NCI-H446 treated with DMSO at 0.1 percent for 48 hours (cell line): ENCODE data around the gene KMT2B.

Experiments
- DNase-seq: peaks from one replicate; lab custom pipeline; 2025; lab: John Stamatoyannopoulos, UW

The KMT2B gene

DNA sequence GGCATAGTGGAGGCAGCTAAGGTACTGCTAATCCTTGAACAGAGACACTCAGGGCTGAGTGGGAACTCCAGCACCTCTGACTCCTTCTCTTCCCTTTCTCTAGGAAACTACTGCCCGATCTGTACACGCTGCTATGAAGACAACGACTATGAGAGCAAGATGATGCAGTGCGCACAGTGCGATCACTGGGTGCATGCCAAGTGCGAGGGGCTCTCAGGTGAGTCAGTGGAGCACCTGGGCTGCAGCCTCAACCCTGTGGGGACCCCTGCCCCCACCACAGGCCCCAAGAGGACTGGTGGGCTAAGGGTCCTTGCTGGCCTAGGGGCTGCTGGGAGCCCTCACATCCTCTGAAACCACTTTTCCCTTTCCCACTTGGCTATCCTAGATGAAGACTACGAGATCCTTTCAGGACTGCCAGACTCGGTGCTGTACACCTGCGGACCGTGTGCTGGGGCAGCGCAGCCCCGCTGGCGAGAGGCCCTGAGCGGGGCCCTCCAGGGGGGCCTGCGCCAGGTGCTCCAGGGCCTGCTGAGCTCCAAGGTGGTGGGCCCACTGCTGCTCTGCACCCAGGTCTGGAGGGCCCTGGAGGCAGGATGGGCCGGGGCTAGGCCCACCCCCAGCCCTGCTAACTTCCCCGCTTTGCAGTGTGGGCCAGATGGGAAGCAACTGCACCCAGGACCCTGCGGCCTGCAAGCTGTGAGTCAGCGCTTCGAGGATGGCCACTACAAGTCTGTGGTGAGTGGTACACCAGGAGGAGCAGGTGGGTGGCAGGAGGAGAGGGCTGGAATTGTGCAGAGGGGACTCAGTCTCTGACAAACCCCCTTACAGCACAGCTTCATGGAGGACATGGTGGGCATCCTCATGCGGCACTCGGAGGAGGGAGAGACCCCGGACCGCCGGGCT is 9.5 kb downstream of the KMT2B start:
- no peak for DNase-seq

DNA sequence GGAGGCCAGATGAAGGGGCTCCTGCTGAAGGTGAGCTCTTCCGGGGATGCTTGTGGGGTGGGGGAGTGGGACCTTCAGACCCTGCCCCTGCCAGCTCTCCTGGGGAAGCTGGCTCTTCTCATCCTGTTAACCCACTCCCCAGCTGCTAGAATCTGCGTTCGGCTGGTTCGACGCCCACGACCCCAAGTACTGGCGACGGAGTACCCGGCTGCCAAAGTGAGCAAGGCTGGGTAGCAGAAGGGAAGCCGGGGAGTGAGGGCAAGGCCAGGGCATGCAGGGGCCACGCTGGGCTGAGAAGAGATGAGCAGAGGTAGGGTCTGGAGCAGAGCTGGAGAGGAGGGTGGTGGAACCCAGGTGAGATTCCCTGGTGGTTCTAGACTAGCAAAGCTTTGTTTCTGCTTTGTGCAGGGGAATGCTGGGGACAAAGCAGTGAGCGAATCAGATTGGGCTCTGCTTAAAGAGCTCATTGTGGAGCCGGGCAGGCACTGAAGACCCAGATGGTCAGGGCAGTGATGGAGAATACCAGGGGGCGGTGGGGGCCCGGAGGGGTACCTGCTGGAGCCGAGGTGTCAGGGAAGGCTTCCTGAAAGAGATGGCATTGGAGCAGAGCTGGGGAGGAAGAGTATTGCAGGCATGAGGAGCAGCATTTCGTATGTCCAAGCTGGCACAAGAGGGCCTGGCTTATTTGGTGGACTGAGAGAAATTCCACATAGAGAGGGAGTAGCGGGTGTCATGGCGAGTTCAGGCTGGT is 10.3 kb downstream of the KMT2B start:
- no peak for DNase-seq

DNA sequence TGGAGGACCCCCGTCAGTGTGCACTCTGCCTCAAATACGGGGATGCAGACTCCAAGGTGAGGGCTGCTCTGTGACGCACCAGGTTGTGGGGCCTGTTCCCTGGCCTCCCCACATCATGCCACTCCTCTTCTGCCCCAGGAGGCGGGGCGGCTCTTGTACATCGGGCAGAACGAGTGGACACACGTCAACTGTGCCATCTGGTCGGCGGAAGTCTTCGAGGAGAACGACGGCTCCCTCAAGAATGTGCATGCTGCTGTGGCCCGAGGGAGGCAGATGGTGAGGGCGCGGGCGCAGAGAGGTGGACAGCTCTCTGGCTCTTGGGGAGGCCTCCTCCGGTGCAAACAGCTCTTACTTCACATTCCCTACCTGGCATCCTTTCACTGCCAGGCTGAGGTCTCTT is 11.2 kb downstream of the KMT2B start:
- DNase-seq: no peak

DNA sequence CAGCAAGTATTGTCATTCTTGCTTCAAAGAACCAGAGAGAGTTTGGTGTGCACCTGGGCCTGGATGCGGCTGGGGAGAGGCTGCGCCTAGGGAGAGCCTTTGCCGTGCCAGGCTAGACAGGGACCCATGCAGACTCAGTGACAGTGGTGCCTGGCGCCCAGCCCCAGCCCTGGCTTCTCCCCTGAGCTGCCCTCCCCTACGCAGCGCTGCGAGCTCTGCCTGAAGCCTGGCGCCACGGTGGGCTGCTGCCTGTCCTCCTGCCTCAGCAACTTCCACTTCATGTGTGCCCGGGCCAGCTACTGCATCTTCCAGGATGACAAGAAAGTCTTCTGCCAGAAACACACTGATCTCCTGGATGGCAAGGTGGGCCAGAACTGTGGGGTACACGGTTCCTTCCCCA is 12.0 kb downstream of the KMT2B start:
- no peak for DNase-seq

DNA sequence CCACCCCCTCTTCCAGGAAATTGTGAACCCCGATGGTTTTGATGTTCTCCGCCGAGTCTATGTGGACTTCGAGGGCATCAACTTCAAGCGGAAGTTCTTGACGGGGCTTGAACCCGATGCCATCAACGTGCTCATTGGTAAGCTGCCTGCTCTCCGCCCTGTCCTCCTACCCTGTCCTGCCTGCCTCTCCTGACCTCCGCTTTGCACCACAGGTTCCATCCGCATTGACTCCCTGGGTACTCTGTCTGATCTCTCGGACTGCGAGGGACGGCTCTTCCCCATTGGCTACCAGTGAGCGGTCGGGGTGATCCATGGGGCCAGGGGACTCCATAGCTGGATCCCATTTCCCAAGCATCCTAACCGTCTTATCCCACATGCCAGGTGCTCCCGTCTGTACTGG is 12.5 kb downstream of the KMT2B start:
- no peak for DNase-seq

DNA sequence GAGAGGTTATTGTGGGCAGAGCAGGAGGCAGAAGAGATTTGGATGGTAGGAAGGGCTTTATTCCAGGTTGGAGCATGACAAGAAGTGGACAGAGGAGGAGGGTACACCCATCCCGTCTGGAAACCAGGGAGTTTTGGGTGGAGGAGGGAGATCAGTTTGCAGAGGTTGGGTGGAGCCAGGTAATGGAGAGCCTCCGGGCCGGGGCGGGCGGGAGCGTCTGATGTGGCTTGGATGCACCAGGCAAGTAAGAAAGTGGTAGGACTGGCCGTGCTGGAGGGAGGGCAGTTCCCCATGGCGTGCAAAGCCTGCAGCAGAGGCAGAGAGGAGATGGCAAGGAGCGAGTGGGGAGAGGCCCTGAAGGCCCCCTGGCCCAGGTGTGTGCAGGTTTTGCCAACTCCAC is 13.6 kb downstream of the KMT2B start:
- no peak for DNase-seq

DNA sequence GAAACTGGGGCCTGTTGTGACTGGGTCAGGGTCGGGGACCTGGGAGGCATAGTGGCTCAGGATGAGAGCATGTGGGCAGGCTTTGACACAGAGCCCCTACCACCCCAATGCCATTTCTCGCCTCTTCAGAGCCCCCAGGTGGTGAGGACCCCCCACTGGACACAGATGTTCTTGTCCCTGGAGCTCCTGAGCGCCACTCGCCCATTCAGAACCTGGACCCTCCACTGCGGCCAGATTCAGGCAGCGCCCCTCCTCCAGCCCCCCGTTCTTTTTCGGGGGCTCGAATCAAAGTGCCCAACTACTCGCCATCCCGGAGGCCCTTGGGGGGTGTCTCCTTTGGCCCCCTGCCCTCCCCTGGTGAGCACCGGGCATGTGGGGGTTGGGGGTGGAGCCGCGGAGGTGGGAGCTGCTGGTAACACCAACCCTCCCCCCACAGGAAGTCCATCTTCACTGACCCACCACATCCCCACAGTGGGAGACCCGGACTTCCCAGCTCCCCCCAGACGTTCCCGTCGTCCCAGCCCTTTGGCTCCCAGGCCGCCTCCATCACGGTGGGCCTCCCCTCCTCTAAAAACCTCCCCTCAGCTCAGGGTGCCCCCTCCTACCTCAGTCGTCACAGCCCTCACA is 14.1 kb downstream of the KMT2B start:
- DNase-seq: no peak

DNA sequence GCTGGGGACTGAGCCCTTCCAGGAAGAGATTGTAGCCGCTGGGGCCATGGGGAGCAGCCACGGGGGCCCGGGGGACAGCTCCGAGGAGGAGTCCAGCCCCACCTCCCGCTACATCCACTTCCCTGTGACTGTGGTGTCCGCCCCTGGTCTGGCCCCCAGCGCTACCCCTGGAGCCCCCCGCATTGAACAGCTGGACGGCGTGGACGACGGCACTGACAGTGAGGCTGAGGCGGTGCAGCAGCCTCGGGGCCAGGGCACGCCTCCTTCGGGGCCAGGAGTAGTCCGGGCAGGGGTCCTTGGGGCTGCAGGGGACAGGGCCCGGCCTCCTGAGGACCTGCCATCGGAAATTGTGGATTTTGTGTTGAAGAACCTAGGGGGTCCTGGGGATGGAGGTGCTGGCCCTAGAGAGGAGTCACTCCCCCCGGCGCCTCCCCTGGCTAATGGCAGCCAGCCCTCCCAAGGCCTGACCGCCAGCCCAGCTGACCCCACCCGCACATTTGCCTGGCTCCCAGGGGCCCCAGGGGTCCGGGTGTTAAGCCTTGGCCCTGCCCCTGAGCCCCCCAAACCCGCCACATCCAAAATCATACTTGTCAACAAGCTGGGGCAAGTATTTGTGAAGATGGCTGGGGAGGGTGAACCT is 14.9 kb downstream of the KMT2B start:
- DNase-seq: no peak

DNA sequence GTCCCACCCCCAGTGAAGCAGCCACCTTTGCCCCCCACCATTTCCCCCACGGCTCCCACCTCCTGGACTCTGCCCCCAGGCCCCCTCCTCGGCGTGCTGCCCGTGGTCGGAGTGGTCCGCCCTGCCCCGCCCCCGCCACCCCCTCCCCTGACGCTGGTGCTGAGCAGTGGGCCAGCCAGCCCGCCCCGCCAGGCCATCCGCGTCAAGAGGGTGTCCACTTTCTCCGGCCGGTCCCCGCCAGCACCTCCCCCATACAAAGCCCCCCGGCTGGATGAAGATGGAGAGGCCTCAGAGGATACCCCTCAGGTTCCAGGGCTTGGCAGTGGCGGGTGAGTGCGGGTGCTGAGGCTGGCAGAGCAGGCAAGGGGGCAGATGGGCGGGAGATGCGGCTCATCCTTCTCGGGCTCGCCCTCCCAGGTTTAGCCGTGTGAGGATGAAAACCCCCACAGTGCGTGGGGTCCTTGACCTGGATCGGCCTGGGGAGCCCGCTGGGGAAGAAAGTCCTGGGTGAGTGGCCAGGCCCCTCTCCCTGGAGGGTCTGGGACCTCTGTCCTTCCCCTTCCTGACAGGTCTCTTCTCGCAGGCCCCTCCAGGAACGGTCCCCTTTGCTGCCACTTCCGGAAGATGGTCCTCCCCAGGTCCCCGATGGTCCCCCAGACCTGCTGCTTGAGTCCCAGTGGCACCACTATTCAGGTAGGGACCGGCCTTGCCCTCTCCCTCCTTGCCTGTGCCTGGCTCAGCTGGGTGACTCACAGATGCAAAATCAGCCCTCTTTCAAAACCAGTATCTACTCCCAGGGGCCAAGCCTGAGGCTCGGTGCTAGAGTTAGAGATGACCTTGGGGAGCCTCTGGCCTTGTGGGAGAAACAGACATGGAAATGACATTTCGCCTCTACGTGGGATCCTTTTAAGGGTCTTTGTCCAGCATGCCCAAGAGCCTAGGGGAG is 15.7 kb downstream of the KMT2B start:
- DNase-seq: no peak

DNA sequence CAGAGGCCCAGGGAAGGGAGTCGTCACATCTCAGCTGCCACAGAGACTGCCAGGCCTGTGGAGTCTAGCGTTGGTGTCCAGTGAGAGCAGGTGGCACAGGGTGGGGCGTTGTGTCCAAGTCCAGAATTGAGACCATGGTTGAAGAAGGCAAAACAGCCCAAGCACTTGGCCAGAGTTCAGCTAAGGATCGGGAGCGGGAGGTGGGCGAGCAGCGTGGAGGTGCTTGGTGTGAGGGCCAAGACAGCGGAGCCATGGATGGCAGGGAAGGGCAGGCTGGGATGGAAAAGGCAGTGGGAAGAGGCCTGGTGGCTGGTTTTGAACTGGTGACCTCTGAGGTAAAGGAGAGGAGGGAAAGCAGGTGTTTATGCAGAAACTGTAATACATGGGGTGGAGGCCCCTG is 16.5 kb downstream of the KMT2B start:
- DNase-seq: no peak

DNA sequence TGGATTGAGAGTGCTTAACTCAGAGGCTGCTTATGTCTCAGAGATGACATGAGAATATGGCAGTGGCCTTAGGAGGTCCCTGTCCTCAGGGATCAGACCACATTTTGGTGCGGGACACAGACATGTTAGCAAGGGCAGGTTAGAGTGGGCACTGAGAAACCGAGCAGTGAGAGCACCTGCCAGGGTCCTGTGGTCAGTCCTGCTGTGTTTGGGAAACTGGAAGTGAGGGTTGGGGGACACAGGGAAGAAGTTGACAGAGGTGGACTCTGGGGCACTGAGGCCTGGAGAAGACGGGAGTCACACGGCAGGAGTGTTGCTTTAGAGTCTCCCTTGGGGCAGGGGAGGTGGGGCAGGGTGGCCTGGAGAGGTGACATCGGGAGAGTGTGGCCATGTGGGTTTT is 17.1 kb downstream of the KMT2B start:
- no peak for DNase-seq

DNA sequence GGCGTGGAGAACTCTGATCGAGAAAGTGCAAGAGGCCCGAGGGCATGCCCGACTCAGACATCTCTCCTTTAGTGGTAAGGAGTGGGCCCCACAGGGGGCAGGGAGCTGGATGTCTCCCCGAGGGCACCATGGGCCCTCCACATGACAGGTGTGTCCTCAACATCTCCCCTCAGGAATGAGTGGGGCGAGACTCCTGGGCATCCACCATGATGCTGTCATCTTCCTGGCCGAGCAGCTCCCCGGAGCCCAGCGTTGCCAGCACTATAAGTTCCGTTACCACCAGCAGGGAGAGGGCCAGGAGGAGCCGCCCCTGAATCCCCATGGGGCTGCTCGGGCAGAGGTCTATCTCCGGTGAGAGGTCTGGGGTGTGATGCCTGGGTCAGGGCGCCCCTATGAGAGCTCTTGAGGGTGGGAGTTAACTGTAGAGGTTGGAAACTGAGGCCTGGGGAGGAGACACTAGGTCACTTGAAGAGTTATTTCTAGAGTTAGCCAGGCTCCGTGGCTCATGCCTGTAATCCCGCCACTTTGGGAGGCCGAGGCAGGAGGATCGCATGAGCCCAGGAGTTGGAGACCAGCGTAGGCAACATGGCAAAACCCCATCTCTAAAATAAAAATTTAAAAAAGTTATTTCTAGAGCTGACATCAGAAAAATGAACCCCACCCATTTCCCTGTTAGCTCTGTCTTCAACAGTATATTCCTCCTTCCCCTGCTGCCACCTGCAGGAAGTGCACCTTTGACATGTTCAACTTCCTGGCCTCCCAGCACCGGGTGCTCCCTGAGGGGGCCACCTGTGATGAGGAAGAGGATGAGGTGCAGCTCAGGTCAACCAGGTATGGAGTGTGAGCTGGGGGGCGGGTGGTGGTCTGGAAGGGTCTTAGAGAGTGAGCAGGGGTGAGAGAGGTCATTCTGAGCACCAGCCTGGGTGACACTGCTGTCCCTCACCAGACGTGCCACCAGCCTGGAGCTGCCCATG is 19.4 kb downstream of the KMT2B start:
- no peak for DNase-seq

DNA sequence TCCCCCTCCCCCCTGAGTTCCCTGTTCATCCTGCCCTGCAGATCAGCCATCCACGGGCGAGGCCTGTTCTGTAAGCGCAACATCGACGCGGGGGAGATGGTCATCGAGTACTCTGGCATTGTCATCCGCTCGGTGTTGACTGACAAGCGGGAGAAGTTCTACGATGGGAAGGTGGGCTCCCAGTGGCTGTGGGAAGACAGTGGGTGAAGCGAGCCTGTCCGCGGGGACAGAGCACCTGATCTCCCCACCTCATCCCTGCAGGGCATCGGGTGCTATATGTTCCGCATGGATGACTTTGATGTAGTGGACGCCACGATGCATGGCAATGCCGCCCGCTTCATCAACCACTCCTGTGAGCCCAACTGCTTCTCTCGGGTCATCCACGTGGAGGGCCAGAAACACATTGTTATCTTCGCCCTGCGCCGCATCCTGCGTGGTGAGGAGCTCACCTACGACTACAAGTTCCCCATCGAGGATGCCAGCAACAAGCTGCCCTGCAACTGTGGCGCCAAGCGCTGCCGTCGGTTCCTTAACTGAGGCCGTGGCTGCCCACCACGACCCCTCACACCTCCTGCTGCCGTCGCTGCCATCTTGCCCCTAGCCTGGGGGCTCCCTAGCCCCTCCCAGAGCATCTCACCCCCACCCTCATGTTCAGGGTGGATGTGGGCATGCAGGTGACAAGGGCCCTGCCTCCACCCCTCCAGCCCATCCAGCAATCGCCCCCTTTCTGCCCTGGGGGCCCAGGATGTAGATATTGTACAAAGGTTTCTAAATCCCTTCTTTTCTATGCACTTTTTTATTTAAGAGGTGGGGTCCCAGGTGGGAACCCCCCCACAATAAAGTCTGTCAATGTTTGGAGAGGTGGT is 20.5 kb downstream of the KMT2B start:
- no peak for DNase-seq

DNA sequence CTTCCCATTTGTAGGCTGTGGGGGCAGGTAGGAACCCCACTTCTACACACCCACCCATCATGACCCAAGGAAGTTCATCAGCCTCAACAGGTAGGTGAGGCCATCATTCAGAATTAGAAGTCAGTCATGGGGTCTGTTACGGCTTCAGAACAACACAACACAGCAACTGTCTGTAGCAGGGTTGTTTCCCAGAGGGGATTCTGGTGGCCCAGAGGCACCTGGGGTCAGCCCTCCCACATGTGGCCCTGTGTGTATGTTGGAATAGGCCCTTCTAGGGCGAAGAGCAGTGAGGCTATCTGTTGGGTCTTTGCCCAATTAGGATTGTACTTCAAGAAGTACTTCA is 21.1 kb downstream of the KMT2B start:
- no peak for DNase-seq

DNA sequence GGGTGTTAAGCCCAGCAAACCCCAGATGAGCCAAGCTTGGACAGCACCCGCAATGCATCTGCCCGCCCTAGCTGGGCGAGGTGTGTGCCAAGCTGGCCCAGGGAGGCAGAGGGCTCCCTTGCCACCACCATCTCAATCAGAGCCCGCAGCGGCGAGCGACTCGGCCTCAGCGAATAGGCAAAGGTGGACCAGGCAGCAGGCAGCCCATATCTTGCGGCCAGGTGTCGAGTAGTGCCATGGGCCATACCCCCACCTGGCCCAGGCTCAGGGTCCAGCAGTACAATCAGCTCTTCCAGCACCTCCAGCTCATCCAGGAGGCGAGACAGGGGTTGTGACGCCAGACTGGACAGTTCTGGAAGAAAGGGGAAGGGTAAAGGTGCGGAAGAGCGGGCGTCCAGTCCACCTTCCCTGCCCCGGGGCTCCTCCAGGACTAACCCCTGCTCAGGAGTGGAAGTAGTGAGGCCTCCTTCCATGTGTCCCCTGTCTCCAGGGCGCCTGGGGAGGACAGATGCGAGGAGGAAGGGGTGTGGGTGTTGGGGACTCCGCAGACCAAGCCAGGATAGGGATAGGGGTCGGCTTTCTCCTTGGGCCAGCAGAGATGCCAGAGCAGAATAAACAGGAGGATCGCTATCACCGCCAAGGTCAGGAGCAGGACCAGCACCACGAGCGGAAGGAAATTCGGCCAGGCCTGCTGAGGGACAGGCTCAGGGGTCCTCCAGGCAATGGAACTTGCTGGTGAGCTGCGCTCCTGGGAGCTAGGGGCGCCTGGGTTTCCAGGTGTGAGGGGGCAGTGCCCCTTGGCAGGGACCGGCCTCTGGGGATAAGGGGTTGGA is 21.7 kb downstream of the KMT2B start:
- no peak for DNase-seq

DNA sequence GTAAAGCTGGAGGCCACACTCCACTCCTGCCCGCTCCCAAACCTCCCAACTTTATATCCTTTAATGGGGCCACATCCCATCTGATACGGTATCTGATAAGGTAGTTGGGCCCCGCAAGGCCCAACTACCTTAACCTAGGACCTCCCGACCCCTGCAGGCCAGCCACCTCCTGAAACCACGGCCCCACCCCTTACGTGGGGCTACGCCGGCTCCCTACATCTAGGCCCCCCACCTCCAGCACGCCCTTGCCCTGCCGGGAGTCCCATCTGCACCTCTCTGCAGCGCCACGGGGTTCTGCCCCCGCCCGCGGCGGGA is 22.3 kb downstream of the KMT2B start:
- no peak for DNase-seq

DNA sequence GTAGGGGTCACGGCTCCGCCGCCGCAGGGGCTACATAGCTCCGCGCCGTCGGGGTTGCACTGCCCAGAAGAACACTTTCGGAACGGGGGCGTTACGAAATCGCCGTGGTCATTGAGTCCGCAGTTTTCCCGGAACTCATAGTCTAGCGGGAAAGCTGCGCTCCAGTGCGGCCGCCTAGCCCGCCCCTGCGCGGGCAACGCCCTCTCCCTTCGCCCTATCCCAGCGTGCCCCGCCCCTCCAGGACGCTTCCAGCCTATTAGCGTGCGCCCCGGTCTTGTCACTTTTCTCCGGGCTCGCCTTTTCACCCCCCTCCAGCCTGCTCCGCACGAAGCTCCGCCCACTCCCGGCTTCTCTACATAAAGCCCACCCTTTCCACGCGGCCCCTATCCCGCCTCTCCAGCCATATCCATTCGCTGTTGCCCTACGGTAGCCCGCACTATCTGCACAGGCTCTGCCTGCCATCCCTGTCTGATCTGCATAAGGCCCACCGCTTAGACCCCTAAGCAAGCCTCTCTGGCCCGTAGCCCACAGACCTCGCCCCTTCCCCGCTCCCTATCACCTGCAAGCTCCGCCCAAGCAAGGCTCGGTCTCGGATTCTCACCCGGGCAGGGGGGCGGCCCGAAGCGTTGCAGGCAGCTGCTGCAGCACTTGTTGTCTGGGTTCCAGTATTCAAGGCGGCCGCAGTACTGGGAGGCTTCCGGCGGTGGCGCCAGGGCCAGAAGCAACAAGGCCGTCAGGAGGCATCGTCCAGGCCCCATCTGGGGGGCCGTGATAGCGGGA is 22.8 kb downstream of the KMT2B start:
- DNase-seq: peak; percentile 95

DNA sequence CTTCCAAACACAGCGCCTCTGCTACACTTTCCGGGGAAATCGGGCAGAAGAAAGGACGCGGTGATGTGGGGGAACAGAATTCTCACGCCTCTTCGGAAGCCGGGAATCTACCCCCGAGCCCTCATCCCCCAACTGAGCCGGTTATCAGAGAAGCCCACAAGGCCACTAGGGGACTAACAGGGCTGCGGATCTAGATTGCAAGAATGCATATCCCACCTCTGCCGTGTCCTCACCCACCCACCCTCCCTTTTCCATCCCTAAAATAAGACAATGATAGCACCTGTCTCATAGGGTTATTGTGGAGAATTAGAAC is 23.4 kb downstream of the KMT2B start:
- DNase-seq: no peak
